Liver (tissue), 9 donors: ENCODE data around the gene TANGO2. TPM values are rescaled to one million over a fixed set of nuclear protein-coding genes. Genes with fewer than 3 reads are reported as not detected.

Source experiments
- DNase-seq: peaks from one replicate; pipeline ENCODE4 v3.0.0-alpha.2; 2017; ENCODE audit warnings: low spot score
- H3K27ac ChIP-seq, 2 donors: one replicate each; pipeline ENCODE4 v1.7.0; 2013; ENCODE audit warnings: inconsistent platforms in 2 of 2, low read length in 2 of 2, control low read depth in 1 of 2, low read depth in 1 of 2, mild to moderate bottlenecking in 1 of 2
- H3K27me3 ChIP-seq, 4 donors: one replicate each; pipeline versions ENCODE4 v1.6.1 to v1.7.0; 2013; ENCODE audit warnings: low read length in 3 of 4, inconsistent platforms in 1 of 4, mild to moderate bottlenecking in 1 of 4, moderate library complexity in 1 of 4; ENCODE audit not compliant: control insufficient read depth in 4 of 4, insufficient read depth in 4 of 4
- H3K36me3 ChIP-seq, 4 donors: one replicate each; pipeline versions ENCODE4 v1.6.1 to v1.7.0; 2013; ENCODE audit warnings: low read length in 3 of 4, mild to moderate bottlenecking in 3 of 4, low read depth in 1 of 4, moderate library complexity in 1 of 4; ENCODE audit not compliant: control insufficient read depth in 4 of 4, insufficient read depth in 3 of 4
- H3K4me1 ChIP-seq, 4 donors: one replicate each; pipeline versions ENCODE4 v1.6.1 to v1.7.0; 2013; ENCODE audit warnings: low read length in 3 of 4, mild to moderate bottlenecking in 3 of 4, moderate library complexity in 1 of 4; ENCODE audit not compliant: control insufficient read depth in 4 of 4, insufficient read depth in 4 of 4
- H3K4me3 ChIP-seq, 3 donors: one replicate each; pipeline versions ENCODE4 v1.6.1 to v1.7.0; 2013; ENCODE audit warnings: low read length in 3 of 3, control low read depth in 1 of 3, low read depth in 1 of 3, mild to moderate bottlenecking in 1 of 3
- H3K9ac ChIP-seq, 2 donors: one replicate each; pipeline ENCODE4 v1.7.0; 2013; ENCODE audit warnings: low read length in 2 of 2, mild to moderate bottlenecking in 2 of 2, moderate library complexity in 2 of 2, control low read depth in 1 of 2, low read depth in 1 of 2
- H3K9me3 ChIP-seq, 4 donors: one replicate each; pipeline versions ENCODE4 v1.6.1 to v1.7.0; 2013; ENCODE audit warnings: low read length in 3 of 4; ENCODE audit not compliant: control insufficient read depth in 4 of 4
- CTCF ChIP-seq: fragments of 150-350 bp; IDR thresholded peaks from 2 replicates; pipeline ENCODE4 v1.5.1; 2017; ENCODE audit warnings: improper control_type of control experiment, low read depth, low read length; ENCODE audit not compliant: missing input control
- EGR1 ChIP-seq, 2 donors: IDR thresholded peaks; 2 replicates each; pipeline ENCODE4 v1.6.1; 2016 to 2018; ENCODE audit warnings: antibody characterized with exemption in 2 of 2, low read depth in 2 of 2
- FOXA1 ChIP-seq: IDR thresholded peaks from 2 replicates; pipeline ENCODE4 v1.6.1; 2016; ENCODE audit warnings: antibody characterized with exemption
- FOXA2 ChIP-seq: IDR thresholded peaks from 2 replicates; pipeline ENCODE4 v1.6.1; 2016; ENCODE audit warnings: antibody characterized with exemption
- GABPA ChIP-seq, 2 donors: IDR thresholded peaks in 1 of 2; conservative IDR thresholded peaks in 1 of 2; 2 replicates each; pipeline ENCODE4 v1.6.1; 2016; ENCODE audit warnings: antibody characterized with exemption in 2 of 2, mild to moderate bottlenecking in 1 of 2, moderate library complexity in 1 of 2
- HNF4A ChIP-seq, 2 donors: conservative IDR thresholded peaks; 2 replicates each; pipeline ENCODE4 v1.6.1; 2016; ENCODE audit warnings: antibody characterized with exemption in 2 of 2, mild to moderate bottlenecking in 2 of 2
- HNF4G ChIP-seq: IDR thresholded peaks from 2 replicates; pipeline ENCODE4 v1.6.1; 2016; ENCODE audit warnings: antibody characterized with exemption
- JUND ChIP-seq, 2 donors: IDR thresholded peaks; 2 replicates each; pipeline ENCODE4 v1.6.1; 2016; ENCODE audit warnings: antibody characterized with exemption in 2 of 2
- MAX ChIP-seq: IDR thresholded peaks from 2 replicates; pipeline ENCODE4 v1.6.1; 2016; ENCODE audit warnings: antibody characterized with exemption
- NR2F2 ChIP-seq: IDR thresholded peaks from 2 replicates; pipeline ENCODE4 v1.6.1; 2016; ENCODE audit warnings: antibody characterized with exemption
- RAD21 ChIP-seq, 2 donors: IDR thresholded peaks; 2 replicates each; pipeline ENCODE4 v1.6.1; 2016; ENCODE audit warnings: antibody characterized with exemption in 2 of 2, mild to moderate bottlenecking in 2 of 2
- RXRA ChIP-seq, 2 donors: IDR thresholded peaks; 2 replicates each; pipeline ENCODE4 v1.6.1; 2017 to 2018; ENCODE audit warnings: antibody characterized with exemption in 2 of 2, mild to moderate bottlenecking in 1 of 2
- SP1 ChIP-seq: IDR thresholded peaks from 2 replicates; pipeline ENCODE4 v1.6.1; 2018; ENCODE audit warnings: antibody characterized with exemption, mild to moderate bottlenecking
- TAF1 ChIP-seq: conservative IDR thresholded peaks from 2 replicates; pipeline ENCODE4 v1.6.1; 2016; ENCODE audit warnings: antibody characterized with exemption, mild to moderate bottlenecking
- YY1 ChIP-seq: IDR thresholded peaks from 2 replicates; pipeline ENCODE4 v1.6.1; 2016; ENCODE audit warnings: antibody characterized with exemption, mild to moderate bottlenecking
- ZBTB33 ChIP-seq: IDR thresholded peaks from 2 replicates; pipeline ENCODE4 v1.6.1; 2016; ENCODE audit warnings: antibody characterized with exemption
- WGBS: extraction: QIAGEN DNeasy Blood & Tissue Kit; methylation state at CpG from one replicate; pipeline ENCODE4 v1.1.7; 2013; 5-methylcytosine and 5-hydroxymethylcytosine counted together
- polyA plus RNA-seq, 2 donors: library from polyadenylated mRNA; stranded (reverse) in 1 of 2; unstranded in 1 of 2; fragments of 200-250 nt in 1 of 2; fragments of >200 nt in 1 of 2; fragmentation: Nextera tagmentation in 1 of 2; extraction: Ambion mirVana in 1 of 2; gene quantifications; one replicate each; pipeline versions ENCODE4 v1.2.1 to v1.2.3, GENCODE V29; 2013 to 2015
- total RNA-seq, 2 donors: library from RNA; depleted of rRNA; stranded (reverse); fragments of >200 nt; gene quantifications; one replicate each; pipeline ENCODE4 v1.2.3, GENCODE V29; 2014
- TF ChIP-seq, protein P1 (sequence below): IDR thresholded peaks from 2 replicates; pipeline ENCODE4 v1.6.1; 2016; ENCODE audit warnings: antibody characterized with exemption, mild to moderate bottlenecking
- TF ChIP-seq, protein P2 (sequence below): IDR thresholded peaks from 2 replicates; pipeline ENCODE4 v1.6.1; 2016; ENCODE audit warnings: antibody characterized with exemption
- donor health status: healthy.
- donor health status: healthy.
- donor health status: healthy.
- donor health status: healthy.
- donor health status: healthy.

Gene TANGO2
- total and polyA plus RNA-seq, 4 donors: 10.8 to 153 (median 16.1) TPM

GRCh38 chr22:20106205-20106848, 85.4 kb downstream of the TANGO2 start:
- Histone ChIP-seq H3K27me3 (no peaks in the 10 kb centered on the region), H3K4me1 (peaks cover 0 to 28% (median 18%) of the 10 kb centered on the region in 4 donors), H3K9me3 (no peaks in the 10 kb centered on the region), H3K4me3 (no peak overlapping the region), H3K36me3 (peaks cover 14 to 61% (median 39%) of the 10 kb centered on the region in 4 donors), H3K9ac (no peak overlapping the region), H3K27ac (no peak overlapping the region)
- 95% methylated on average over 20 of the region's 20 CpGs for WGBS
- TF ChIP-seq ZBTB33 (no peak), RXRA (IDR thresholded peaks at IDR 0.05) (no peak), HNF4G (no peak), YY1 (no peak), FOXA1 (no peak), SP1 (no peak), GABPA (IDR thresholded peaks at IDR 0.05 in 1 of 2, conservative IDR thresholded peaks at IDR 0.05 in 1 of 2) (no peak), NR2F2 (no peak), TAF1 (no peak), RAD21 (IDR thresholded peaks at IDR 0.05) (no peak), MAX (no peak), CTCF (no peak), EGR1 (IDR thresholded peaks at IDR 0.05; ENCODE audit: low read depth in 2 of 2) (no peak), FOXA2 (no peak), JUND (IDR thresholded peaks at IDR 0.05) (no peak), HNF4A (conservative IDR thresholded peaks at IDR 0.05) (no peak)
- TF ChIP-seq, protein P1, sequence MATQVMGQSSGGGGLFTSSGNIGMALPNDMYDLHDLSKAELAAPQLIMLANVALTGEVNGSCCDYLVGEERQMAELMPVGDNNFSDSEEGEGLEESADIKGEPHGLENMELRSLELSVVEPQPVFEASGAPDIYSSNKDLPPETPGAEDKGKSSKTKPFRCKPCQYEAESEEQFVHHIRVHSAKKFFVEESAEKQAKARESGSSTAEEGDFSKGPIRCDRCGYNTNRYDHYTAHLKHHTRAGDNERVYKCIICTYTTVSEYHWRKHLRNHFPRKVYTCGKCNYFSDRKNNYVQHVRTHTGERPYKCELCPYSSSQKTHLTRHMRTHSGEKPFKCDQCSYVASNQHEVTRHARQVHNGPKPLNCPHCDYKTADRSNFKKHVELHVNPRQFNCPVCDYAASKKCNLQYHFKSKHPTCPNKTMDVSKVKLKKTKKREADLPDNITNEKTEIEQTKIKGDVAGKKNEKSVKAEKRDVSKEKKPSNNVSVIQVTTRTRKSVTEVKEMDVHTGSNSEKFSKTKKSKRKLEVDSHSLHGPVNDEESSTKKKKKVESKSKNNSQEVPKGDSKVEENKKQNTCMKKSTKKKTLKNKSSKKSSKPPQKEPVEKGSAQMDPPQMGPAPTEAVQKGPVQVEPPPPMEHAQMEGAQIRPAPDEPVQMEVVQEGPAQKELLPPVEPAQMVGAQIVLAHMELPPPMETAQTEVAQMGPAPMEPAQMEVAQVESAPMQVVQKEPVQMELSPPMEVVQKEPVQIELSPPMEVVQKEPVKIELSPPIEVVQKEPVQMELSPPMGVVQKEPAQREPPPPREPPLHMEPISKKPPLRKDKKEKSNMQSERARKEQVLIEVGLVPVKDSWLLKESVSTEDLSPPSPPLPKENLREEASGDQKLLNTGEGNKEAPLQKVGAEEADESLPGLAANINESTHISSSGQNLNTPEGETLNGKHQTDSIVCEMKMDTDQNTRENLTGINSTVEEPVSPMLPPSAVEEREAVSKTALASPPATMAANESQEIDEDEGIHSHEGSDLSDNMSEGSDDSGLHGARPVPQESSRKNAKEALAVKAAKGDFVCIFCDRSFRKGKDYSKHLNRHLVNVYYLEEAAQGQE: no peak
- TF ChIP-seq, protein P2, sequence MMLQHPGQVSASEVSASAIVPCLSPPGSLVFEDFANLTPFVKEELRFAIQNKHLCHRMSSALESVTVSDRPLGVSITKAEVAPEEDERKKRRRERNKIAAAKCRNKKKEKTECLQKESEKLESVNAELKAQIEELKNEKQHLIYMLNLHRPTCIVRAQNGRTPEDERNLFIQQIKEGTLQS: no peak
- no peak for DNase-seq
